ENCODE data around the gene CNTN5.
"Not testable (repeated sequence)": the region's sequence is repeated elsewhere in the genome, so short reads cannot be mapped to it uniquely, and the experiment has no call there.

Gene CNTN5

GRCh38 chr11:99020352-99021225 lies at the start of gene CNTN5:
TSS of gene CNTN5 (plus strand) at chr11:99020949.
- peak in 1 of 2 donors; percentile 0 for DNase-seq (ENCODE audit: low read depth in 1 of 2, low spot score in 1 of 2)

- no peak for DNase-seq (ENCODE audit: low read depth in 1 of 2, low spot score in 1 of 2)
Observed at GRCh38 chr11:98979205-98979604, 41.5 kb upstream of the CNTN5 start.

GRCh38 chr11:99015634-99016454 lies 4.9 kb upstream of the CNTN5 start:
- no peak for DNase-seq (ENCODE audit: low read depth in 1 of 2, low spot score in 1 of 2)

DNA sequence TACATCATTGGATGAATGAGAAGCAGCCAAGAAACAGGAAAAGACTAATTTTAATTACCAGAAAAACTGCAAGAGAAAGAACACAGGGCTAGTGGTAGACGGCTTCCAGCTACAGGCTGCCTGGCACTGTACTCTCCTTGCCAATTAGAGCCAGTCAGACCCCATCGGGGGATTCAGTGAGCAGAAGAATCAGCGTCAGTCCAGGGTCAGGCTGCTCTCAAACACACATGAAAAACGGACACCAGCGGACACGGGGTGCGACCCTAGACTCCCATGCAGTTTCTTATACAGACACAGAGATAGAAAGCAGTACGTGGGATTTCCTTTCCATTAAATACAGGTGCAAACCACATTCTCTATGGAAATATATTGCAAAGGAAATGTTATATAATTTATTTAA lies 1.1 kb upstream of the CNTN5 start:
- DNase-seq (ENCODE audit: low read depth in 1 of 2, low spot score in 1 of 2), result no peak

DNA sequence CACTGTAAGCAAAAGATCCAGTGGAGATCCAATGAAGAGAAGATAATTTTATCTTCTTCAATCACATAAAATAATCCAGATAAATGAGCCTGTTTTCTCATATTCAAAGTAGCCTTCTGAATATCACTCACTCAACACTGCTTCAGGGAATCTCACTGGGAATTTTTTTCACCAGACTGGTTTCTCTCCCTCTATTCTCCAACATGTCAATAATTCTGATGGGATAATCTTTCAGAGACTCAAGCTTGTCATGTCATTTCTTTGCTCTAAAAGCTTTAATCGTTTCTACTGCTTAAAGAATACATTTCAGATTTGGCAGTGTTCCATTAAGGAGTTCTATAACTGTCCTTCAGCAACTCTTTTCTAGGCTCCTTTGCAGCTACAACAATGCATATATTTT lies 16.3 kb downstream of the CNTN5 start:
- no peak for DNase-seq (ENCODE audit: low read depth in 1 of 2, low spot score in 1 of 2)

DNA sequence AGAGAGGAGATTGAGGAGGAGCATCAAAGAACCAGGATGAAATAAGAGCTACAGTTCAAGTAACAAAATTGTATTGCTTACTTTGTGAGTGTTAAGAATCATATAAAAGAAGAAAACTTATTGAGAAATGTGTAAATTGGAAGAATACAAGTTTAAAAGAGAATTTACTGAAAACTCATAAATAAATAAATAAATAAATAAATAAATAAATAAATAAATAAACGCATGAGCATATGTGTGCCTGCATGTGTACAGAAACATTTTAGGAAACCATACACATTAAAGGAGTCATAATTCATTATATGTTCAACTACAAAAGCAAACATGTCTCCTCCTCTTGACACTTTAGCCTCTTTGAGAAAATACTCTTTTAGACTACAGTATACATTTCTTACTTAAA lies 42.6 kb downstream of the CNTN5 start:
- DNase-seq (ENCODE audit: low read depth in 1 of 2, low spot score in 1 of 2), result no peak

- DNase-seq (ENCODE audit: low read depth in 1 of 2, low spot score in 1 of 2), result no peak
Observed at GRCh38 chr11:99065121-99065520, 44.4 kb downstream of the CNTN5 start.

DNA sequence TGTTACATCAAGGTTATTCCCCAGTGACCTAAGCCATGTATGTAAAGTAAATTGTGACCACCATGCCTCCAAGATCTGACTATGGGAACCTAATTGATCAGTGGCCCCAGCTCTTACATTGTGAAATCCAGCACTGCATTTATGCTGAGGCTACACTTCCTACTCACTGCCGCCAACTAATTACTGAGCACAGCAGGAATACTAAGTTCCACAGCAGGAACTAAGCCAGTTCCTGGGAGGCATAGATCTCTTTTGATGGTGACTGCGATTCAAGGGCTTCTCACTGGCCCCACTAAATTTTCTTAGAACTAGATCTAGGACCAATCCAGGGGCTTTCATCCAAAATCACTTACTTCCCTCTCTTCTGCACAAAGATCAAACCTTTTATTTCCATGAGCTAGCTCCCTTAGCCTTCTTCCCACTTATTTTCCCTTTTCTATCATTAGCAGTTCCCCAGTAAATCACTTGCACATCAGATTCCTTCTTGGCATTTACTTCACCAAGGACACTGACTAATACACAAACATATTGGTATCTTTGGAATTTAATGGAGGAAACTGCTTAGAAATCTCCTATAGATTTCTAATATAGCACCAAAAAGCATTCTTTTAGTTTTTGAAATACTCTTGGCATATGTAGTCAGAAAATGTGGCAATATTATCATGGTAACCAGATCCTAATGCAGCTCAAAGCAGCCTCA lies 46.0 kb downstream of the CNTN5 start:
- no peak for DNase-seq (ENCODE audit: low read depth in 1 of 2, low spot score in 1 of 2)

GRCh38 chr11:99068832-99069231 lies 48.1 kb downstream of the CNTN5 start:
- no peak for DNase-seq (ENCODE audit: low read depth in 1 of 2, low spot score in 1 of 2)

DNA sequence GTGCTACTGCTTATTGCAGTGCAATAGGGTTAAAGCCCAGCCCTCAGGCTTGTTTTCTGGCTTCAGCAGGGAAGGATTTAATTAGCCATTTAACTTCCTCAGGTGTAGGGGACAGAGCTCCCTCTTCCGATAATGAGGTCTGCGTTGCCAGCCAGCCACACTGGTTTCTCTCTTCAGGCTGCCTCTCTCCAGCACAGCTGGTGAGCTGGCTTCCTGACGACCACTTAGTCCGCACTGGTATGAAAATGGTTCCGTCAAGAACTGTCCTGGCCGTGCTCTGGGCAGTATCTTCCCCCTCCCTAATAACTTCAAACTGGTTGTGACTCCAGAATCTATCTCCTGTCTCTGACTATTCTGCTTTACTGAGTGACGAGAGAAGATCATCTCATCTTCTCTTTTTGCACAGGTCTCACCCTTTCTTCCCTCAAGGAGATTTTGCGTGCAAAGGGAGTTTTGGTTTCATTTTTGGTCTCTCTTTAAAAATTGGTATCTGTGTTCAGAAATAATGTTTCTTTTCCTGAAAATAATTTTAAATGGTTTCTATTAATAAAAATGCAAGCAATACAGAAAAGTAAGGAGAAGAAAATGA lies 49.2 kb downstream of the CNTN5 start:
- no peak for DNase-seq (ENCODE audit: low read depth in 1 of 2, low spot score in 1 of 2)

GRCh38 chr11:99079576-99079975 lies 58.8 kb downstream of the CNTN5 start:
- no peak for DNase-seq (ENCODE audit: low read depth in 1 of 2, low spot score in 1 of 2)

DNA sequence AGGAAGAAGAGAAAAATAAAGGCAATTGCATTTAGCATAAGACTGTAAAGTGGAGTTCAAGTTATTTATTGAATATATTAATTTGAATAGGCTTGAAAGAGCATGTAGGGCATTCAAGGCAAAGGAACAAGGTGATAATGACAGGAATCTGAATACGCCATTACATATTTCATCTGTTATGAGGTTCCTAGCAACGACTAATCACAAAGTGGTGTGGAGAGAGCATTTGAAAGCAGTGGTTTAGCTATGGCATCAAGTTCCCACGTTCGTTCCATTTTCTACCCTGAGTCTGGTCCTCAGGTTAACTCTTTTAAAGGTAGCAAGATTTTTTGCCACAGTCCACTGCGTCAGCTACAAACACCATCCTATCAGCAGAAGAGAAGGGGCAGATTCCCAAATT lies 59.4 kb downstream of the CNTN5 start:
- DNase-seq (ENCODE audit: low read depth in 1 of 2, low spot score in 1 of 2), result no peak

DNA sequence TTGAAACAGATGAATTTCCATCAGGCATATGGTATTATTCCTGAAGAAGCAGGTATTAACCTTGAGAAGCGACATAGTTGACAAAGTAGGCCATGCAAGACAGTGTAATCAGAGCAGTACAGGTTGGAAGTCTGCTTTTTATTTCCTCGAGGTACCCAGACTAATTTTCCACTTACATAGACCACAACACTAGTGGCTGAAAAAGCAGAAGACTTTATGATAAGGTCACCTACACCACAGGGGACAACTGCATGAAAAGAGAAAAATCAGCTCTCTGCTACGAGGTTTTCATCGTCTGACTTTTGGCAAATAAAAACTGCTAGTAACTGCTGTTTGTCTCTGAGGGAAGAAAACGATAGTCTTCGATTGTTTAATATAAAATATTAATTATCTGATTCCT lies 77.5 kb downstream of the CNTN5 start:
- DNase-seq (ENCODE audit: low read depth in 1 of 2, low spot score in 1 of 2), result no peak

DNA sequence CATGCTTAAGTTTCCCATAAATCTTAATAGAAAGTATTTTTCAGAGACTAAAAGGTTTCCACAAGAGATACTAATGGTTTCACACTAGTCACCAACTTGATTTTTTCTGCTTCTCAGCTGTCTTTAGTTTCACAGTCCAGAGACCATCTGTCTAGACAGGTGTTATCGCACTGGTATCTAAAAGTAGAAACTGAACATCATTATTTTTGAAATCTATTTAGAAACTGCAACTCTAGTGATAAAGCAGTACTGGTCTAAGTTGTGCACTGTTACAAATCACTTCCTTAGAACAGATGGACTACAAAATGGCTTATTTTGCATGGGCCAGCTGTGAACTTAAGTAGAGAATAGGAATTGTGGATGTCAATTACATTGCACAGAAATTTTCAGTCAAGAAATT lies 78.0 kb downstream of the CNTN5 start:
- DNase-seq (ENCODE audit: low read depth in 1 of 2, low spot score in 1 of 2), result no peak

GRCh38 chr11:99117603-99118002 lies 96.9 kb downstream of the CNTN5 start:
- no peak for DNase-seq (ENCODE audit: low read depth in 1 of 2, low spot score in 1 of 2)

- DNase-seq (ENCODE audit: low read depth in 1 of 2, low spot score in 1 of 2), result not testable (repeated sequence)
Observed at GRCh38 chr11:99133862-99134261, 113.1 kb downstream of the CNTN5 start.

GRCh38 chr11:99135508-99135907 lies 114.8 kb downstream of the CNTN5 start:
- DNase-seq (ENCODE audit: low read depth in 1 of 2, low spot score in 1 of 2), result no peak

GRCh38 chr11:99142237-99142636 lies 121.5 kb downstream of the CNTN5 start:
- no peak for DNase-seq (ENCODE audit: low read depth in 1 of 2, low spot score in 1 of 2)

GRCh38 chr11:99148352-99148751 lies 127.6 kb downstream of the CNTN5 start:
- DNase-seq (ENCODE audit: low read depth in 1 of 2, low spot score in 1 of 2), result no peak

- no peak for DNase-seq (ENCODE audit: low read depth in 1 of 2, low spot score in 1 of 2)
Observed at GRCh38 chr11:99154277-99154676, 133.5 kb downstream of the CNTN5 start.

- no peak for DNase-seq (ENCODE audit: low read depth in 1 of 2, low spot score in 1 of 2)
Observed at GRCh38 chr11:99160447-99160846, 139.7 kb downstream of the CNTN5 start.
